ENCODE results near the gene NSMCE4A.

DNA sequence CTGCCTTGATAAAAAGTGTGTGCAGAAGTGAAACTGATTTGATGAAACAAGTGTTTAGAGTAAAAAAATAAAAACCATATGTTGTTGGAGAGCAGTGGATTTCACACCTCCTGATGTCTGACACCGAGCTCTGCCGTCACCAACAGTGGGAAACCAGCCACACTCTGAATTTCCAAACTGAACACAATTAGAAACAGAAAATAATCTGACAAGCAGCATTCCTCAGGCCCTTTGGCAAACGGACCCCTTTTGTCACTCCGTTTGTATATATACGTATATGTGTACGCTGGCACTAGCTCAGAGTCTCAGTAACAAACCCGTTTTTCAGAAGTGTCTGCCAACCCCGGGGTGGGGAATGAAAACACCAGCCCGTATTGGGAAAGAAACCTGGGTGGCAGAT is 46.4 kb upstream of the NSMCE4A start:
- TF ChIP-seq, protein P1, sequence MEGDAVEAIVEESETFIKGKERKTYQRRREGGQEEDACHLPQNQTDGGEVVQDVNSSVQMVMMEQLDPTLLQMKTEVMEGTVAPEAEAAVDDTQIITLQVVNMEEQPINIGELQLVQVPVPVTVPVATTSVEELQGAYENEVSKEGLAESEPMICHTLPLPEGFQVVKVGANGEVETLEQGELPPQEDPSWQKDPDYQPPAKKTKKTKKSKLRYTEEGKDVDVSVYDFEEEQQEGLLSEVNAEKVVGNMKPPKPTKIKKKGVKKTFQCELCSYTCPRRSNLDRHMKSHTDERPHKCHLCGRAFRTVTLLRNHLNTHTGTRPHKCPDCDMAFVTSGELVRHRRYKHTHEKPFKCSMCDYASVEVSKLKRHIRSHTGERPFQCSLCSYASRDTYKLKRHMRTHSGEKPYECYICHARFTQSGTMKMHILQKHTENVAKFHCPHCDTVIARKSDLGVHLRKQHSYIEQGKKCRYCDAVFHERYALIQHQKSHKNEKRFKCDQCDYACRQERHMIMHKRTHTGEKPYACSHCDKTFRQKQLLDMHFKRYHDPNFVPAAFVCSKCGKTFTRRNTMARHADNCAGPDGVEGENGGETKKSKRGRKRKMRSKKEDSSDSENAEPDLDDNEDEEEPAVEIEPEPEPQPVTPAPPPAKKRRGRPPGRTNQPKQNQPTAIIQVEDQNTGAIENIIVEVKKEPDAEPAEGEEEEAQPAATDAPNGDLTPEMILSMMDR (IDR thresholded peaks at IDR 0.05 in 4 of 5, conservative IDR thresholded peaks at IDR 0.05 in 1 of 5): no peak
- TF ChIP-seq POLR2A (IDR thresholded peaks at IDR 0.05): no peak
